ENCODE measurements around the gene MPG.
"Not testable (repeated sequence)": the region's sequence is repeated elsewhere in the genome, so short reads cannot be mapped to it uniquely, and the experiment has no call there.

GRCh38 chr16:30627-31026, 47.4 kb upstream of the MPG start:
- not testable (repeated sequence) for TF ChIP-seq CTCF (IDR thresholded peaks at IDR 0.05); EZH2 (IDR thresholded peaks at IDR 0.05; ENCODE audit: borderline replicate concordance, insufficient read depth, low read depth, low read length, poor library complexity, severe bottlenecking)
